ENCODE results near the gene FUT9.

The FUT9 gene

DNA sequence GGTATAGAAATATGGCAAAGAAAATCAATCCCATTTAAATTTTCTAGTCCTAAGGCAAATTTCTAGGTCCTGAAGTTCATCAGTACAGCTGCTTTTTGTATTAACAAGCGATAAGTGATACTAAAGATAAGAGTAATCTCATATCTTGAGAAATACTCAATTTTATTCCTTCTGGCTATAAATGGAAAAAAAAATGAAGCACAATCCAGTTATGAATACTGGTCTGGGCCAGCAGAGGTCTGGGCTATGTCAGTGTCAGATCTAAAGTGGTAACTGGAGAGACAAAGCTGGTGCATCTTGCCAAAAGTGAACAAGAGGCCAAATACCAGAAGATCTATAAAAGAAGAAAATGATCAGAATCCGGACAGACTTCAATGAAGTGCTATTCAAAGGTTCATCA, 126.4 kb downstream of the FUT9 start:
- no peaks in the 10 kb centered on the region for H4K20me1 ChIP-seq (ENCODE audit: insufficient read depth, low read length)
- H3K4me1 ChIP-seq (ENCODE audit: low read length), result no peaks in the 10 kb centered on the region
- H3K79me2 ChIP-seq (ENCODE audit: low read length), result no peaks in the 10 kb centered on the region
- no peak overlapping the region for H3K27ac ChIP-seq (ENCODE audit: low read length)
- no peak overlapping the region for H3K4me2 ChIP-seq (ENCODE audit: low read length)
- H3K36me3 ChIP-seq (replicated peaks; ENCODE audit: low read depth, low read length), result no peaks in the 10 kb centered on the region
- no peak overlapping the region for H3K4me3 ChIP-seq (ENCODE audit: low read length)
- H3K9me3 ChIP-seq (ENCODE audit: insufficient read depth, low read length), result no peaks in the 10 kb centered on the region
- no peak overlapping the region for H3K9ac ChIP-seq (ENCODE audit: low read length)
- no peak for TF ChIP-seq EZH2phosphoT487 (IDR thresholded peaks at IDR 0.05; ENCODE audit: low read depth)
- TF ChIP-seq, protein P1, sequence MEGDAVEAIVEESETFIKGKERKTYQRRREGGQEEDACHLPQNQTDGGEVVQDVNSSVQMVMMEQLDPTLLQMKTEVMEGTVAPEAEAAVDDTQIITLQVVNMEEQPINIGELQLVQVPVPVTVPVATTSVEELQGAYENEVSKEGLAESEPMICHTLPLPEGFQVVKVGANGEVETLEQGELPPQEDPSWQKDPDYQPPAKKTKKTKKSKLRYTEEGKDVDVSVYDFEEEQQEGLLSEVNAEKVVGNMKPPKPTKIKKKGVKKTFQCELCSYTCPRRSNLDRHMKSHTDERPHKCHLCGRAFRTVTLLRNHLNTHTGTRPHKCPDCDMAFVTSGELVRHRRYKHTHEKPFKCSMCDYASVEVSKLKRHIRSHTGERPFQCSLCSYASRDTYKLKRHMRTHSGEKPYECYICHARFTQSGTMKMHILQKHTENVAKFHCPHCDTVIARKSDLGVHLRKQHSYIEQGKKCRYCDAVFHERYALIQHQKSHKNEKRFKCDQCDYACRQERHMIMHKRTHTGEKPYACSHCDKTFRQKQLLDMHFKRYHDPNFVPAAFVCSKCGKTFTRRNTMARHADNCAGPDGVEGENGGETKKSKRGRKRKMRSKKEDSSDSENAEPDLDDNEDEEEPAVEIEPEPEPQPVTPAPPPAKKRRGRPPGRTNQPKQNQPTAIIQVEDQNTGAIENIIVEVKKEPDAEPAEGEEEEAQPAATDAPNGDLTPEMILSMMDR (IDR thresholded peaks at IDR 0.05; ENCODE audit: low read depth, low read length), result no peak
- no peaks in the 10 kb centered on the region for H3K27me3 ChIP-seq (ENCODE audit: low read depth, low read length)
- no peak overlapping the region for H2AFZ ChIP-seq (ENCODE audit: low read depth, low read length)

DNA sequence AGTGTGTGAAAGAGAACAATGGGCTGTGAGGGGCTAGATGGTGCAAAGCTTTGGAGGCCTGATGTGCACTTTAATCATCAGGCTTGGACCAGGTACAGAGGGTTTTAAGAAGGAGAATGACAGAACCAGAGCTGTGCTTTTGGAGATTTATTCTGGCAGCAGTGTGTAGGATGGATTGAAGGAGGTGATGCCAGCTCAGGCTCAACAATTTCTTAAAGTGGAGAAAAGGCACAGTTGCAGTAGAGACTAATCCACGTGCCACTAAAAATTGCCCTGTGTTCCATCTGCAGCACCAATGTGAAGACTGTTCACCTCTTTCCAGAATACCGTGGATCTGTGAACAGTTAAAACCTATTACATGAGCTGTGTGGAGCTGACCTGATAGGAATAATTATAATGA, 134.7 kb downstream of the FUT9 start:
- Histone ChIP-seq H3K9me3 (ENCODE audit: insufficient read depth, low read length) (no peaks in the 10 kb centered on the region), H3K79me2 (ENCODE audit: low read length) (no peaks in the 10 kb centered on the region), H3K9ac (ENCODE audit: low read length) (no peak overlapping the region), H2AFZ (ENCODE audit: low read depth, low read length) (no peak overlapping the region), H3K4me3 (ENCODE audit: low read length) (no peak overlapping the region), H3K27me3 (ENCODE audit: low read depth, low read length) (no peaks in the 10 kb centered on the region), H3K36me3 (replicated peaks; ENCODE audit: low read depth, low read length) (no peaks in the 10 kb centered on the region), H3K27ac (ENCODE audit: low read length) (no peak overlapping the region), H3K4me2 (ENCODE audit: low read length) (no peak overlapping the region), H3K4me1 (ENCODE audit: low read length) (no peaks in the 10 kb centered on the region), H4K20me1 (ENCODE audit: insufficient read depth, low read length) (no peaks in the 10 kb centered on the region)
- no peak for TF ChIP-seq EZH2phosphoT487 (IDR thresholded peaks at IDR 0.05; ENCODE audit: low read depth)
- TF ChIP-seq, protein P1 (IDR thresholded peaks at IDR 0.05; ENCODE audit: low read depth, low read length), result no peak

DNA sequence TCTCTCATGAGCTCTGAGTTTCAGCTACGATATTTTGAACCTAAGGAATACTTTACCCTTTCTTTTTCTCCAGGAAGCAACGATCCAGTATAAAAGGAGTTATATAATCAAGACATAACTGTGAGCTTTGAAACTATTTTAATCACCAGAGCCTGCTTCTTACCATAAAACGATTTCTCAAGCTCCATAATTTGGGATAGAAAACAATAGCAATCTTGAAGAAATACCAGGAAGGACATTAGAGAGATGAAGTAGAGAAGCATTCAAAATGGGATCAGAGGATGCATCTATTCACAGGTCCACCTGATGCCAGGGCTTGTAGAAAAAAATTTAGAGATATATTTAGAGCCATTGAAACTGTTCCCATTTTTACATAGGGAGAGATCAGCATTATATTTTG, 135.9 kb downstream of the FUT9 start:
- Histone ChIP-seq H3K9me3 (ENCODE audit: insufficient read depth, low read length) (no peaks in the 10 kb centered on the region), H3K36me3 (replicated peaks; ENCODE audit: low read depth, low read length) (no peaks in the 10 kb centered on the region), H3K9ac (ENCODE audit: low read length) (no peak overlapping the region), H3K4me1 (ENCODE audit: low read length) (no peaks in the 10 kb centered on the region), H3K27ac (ENCODE audit: low read length) (no peak overlapping the region), H4K20me1 (ENCODE audit: insufficient read depth, low read length) (no peaks in the 10 kb centered on the region), H3K27me3 (ENCODE audit: low read depth, low read length) (no peaks in the 10 kb centered on the region), H3K4me3 (ENCODE audit: low read length) (no peak overlapping the region), H3K4me2 (ENCODE audit: low read length) (no peak overlapping the region), H3K79me2 (ENCODE audit: low read length) (no peaks in the 10 kb centered on the region), H2AFZ (ENCODE audit: low read depth, low read length) (no peak overlapping the region)
- TF ChIP-seq, protein P1 (IDR thresholded peaks at IDR 0.05; ENCODE audit: low read depth, low read length), result no peak
- no peak for TF ChIP-seq EZH2phosphoT487 (IDR thresholded peaks at IDR 0.05; ENCODE audit: low read depth)

DNA sequence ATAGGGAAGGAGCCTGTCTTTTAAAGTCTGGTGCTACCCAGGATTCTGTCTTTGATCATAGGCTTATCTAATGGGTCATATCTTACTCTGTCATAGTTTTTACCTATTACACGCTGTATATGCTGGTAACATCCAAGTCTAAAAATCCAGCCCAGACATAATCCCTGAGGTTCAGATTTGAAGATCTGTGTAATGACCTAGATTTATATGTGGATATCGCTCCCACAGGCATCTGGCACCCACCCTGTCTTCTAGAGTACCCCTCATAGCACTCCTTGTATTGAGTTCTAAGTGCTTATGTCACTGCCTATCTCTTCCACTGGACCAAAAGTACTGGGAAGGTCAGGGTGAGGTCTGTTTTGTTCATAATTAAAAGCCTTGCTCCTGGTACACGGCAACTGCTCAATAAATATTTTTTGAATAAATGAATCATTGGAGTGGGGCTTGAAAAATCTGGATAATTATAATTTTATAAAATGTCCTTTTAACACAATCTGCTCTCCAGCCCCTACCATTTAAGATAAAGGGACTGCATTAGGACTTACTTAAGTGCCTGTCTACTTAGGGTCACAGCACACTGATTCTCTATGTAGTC, 136.4 kb downstream of the FUT9 start:
- no peaks in the 10 kb centered on the region for H4K20me1 ChIP-seq (ENCODE audit: insufficient read depth, low read length)
- H3K4me1 ChIP-seq (ENCODE audit: low read length), result no peaks in the 10 kb centered on the region
- no peak overlapping the region for H3K4me2 ChIP-seq (ENCODE audit: low read length)

More for the DNA sequence above, 136.4 kb downstream of the FUT9 start:
- no peaks in the 10 kb centered on the region for H3K27me3 ChIP-seq (ENCODE audit: low read depth, low read length)
- no peak overlapping the region for H3K4me3 ChIP-seq (ENCODE audit: low read length)
- no peak overlapping the region for H2AFZ ChIP-seq (ENCODE audit: low read depth, low read length)
- no peaks in the 10 kb centered on the region for H3K36me3 ChIP-seq (replicated peaks; ENCODE audit: low read depth, low read length)
- no peaks in the 10 kb centered on the region for H3K79me2 ChIP-seq (ENCODE audit: low read length)
- TF ChIP-seq, protein P1 (IDR thresholded peaks at IDR 0.05; ENCODE audit: low read depth, low read length), result no peak
- TF ChIP-seq EZH2phosphoT487 (IDR thresholded peaks at IDR 0.05; ENCODE audit: low read depth), result no peak
- H3K9ac ChIP-seq (ENCODE audit: low read length), result no peak overlapping the region
- H3K9me3 ChIP-seq (ENCODE audit: insufficient read depth, low read length), result no peaks in the 10 kb centered on the region
- H3K27ac ChIP-seq (ENCODE audit: low read length), result no peak overlapping the region
